H1 (cell line): ENCODE results near the gene UGT1A7. TPM values are rescaled to one million over a fixed set of nuclear protein-coding genes. Genes with fewer than 3 reads are reported as not detected.

ENCODE experiments used
- CTCF ChIA-PET: fragments of 300-600 bp; sonication (Branson Sonifier 250); formaldehyde crosslinking; loops from one replicate; lab custom pipeline; 2021; ENCODE audit not compliant: partially characterized antibody; lab: Charles Lee
- POLR2A ChIA-PET: fragments of 300-600 bp; sonication (Branson Sonifier 250); formaldehyde crosslinking; loops from one replicate; lab custom pipeline; 2021; ENCODE audit warnings: inconsistent platforms; ENCODE audit not compliant: partially characterized antibody; lab: Charles Lee
- DNase-seq, 2 experiments: peaks; one replicate each; pipeline versions ENCODE4 v3.0.0 to v3.0.0-alpha.2; 2010 to 2022; ENCODE audit warnings: low spot score in 2 of 2, low read depth in 1 of 2, mixed read lengths in 1 of 2
- FAIRE-seq: peaks from 2 replicates; lab custom pipeline; 2011; peaks lifted over from hg19 to GRCh38; lab: Jason Lieb, UNC
- H2AFZ ChIP-seq: 2 replicates; pipeline ENCODE4 v1.8.1; 2012; ENCODE audit warnings: low read length, inconsistent platforms
- H2AK5ac ChIP-seq: 2 replicates; pipeline ENCODE4 v1.6.1; 2013; ENCODE audit warnings: low read depth, low read length
- H2BK120ac ChIP-seq: replicated peaks from 2 replicates; pipeline ENCODE3; 2013; ENCODE audit warnings: low read depth, low read length, inconsistent platforms
- H2BK12ac ChIP-seq: 2 replicates; pipeline ENCODE4 v1.6.1; 2013; ENCODE audit warnings: low read depth, low read length
- H2BK15ac ChIP-seq: 2 replicates; pipeline ENCODE4 v1.6.1; 2013; ENCODE audit warnings: low read length
- H2BK20ac ChIP-seq: 2 replicates; pipeline ENCODE4 v1.6.1; 2013; ENCODE audit warnings: low read length
- H2BK5ac ChIP-seq: 2 replicates; pipeline ENCODE4 v1.6.1; 2013; ENCODE audit warnings: low read depth, low read length
- H3K14ac ChIP-seq: 2 replicates; pipeline ENCODE4 v1.6.1; 2013; ENCODE audit warnings: inconsistent platforms; ENCODE audit not compliant: insufficient read length
- H3K18ac ChIP-seq: 2 replicates; pipeline ENCODE4 v1.6.1; 2013; ENCODE audit warnings: low read length; ENCODE audit errors: extremely low read depth
- H3K23ac ChIP-seq: 2 replicates; pipeline ENCODE4 v1.6.1; 2013; ENCODE audit warnings: inconsistent platforms; ENCODE audit not compliant: insufficient read length
- H3K23me2 ChIP-seq: 2 replicates; pipeline ENCODE4 v1.6.1; 2013; ENCODE audit warnings: low read depth, low read length
- H3K27ac ChIP-seq: 2 replicates; pipeline ENCODE4 v1.6.1; 2011; ENCODE audit warnings: low read depth, low read length, inconsistent platforms
- H3K27me3 ChIP-seq, 4 experiments: replicated peaks in 1 of 4; 1 replicate in 1 of 4; 2 replicates in 3 of 4; pipeline versions ENCODE4 v1.6.1 to v1.8.1; 2011 to 2013; ENCODE audit warnings: low read length in 3 of 4, mild to moderate bottlenecking in 3 of 4, inconsistent platforms in 2 of 4, mixed read lengths in 2 of 4, moderate library complexity in 1 of 4; ENCODE audit not compliant: control insufficient read depth in 3 of 4, insufficient read depth in 3 of 4; ENCODE audit errors: extremely low read depth in 1 of 4
- H3K36me3 ChIP-seq, 4 experiments: 2 replicates each; pipeline versions ENCODE4 v1.6.1 to v1.8.1; 2011 to 2013; ENCODE audit warnings: mild to moderate bottlenecking in 4 of 4, low read length in 3 of 4, moderate library complexity in 2 of 4, control low read depth in 1 of 4, inconsistent platforms in 1 of 4; ENCODE audit not compliant: insufficient read depth in 4 of 4, control insufficient read depth in 2 of 4
- H3K4ac ChIP-seq: replicated peaks from 2 replicates; pipeline ENCODE3; 2013; ENCODE audit warnings: low read length, low read depth, mixed read lengths, inconsistent platforms; ENCODE audit not compliant: insufficient read length
- H3K4me1 ChIP-seq, 4 experiments: replicated peaks in 1 of 4; 1 replicate in 1 of 4; 2 replicates in 3 of 4; pipeline versions ENCODE4 v1.6.1 to v1.8.1; 2011 to 2013; ENCODE audit warnings: low read length in 3 of 4, inconsistent platforms in 2 of 4, mixed read lengths in 1 of 4; ENCODE audit not compliant: insufficient read depth in 4 of 4, control insufficient read depth in 3 of 4
- H3K4me2 ChIP-seq, 2 experiments: 2 replicates each; pipeline versions ENCODE4 v1.6.1 to v1.8.1; 2011 to 2013; ENCODE audit warnings: low read depth in 2 of 2, low read length in 2 of 2, control low read depth in 1 of 2, inconsistent platforms in 1 of 2, mild to moderate bottlenecking in 1 of 2; ENCODE audit not compliant: insufficient read depth in 1 of 2
- H3K4me3 ChIP-seq, 4 experiments: fragments of 200-600, 300-600 bp in 1 of 4; sonication (generic), shearing (Covaris generic), sonication (Bioruptor Twin) in 1 of 4; 2 replicates each; pipeline versions ENCODE4 v1.5.1 to v1.8.1; 2011 to 2016; ENCODE audit warnings: low read length in 4 of 4, low read depth in 3 of 4, control low read depth in 2 of 4, inconsistent platforms in 2 of 4, mild to moderate bottlenecking in 2 of 4, mixed read lengths in 1 of 4, moderate library complexity in 1 of 4; ENCODE audit not compliant: insufficient read depth in 2 of 4; ENCODE audit errors: extremely low read depth in 1 of 4
- H3K56ac ChIP-seq: replicated peaks from 2 replicates; pipeline ENCODE3; 2013; ENCODE audit warnings: low read depth, mild to moderate bottlenecking, mixed read lengths, low read length, inconsistent platforms; ENCODE audit not compliant: insufficient read length
- H3K79me1 ChIP-seq: 2 replicates; pipeline ENCODE4 v1.6.1; 2013; ENCODE audit warnings: low read depth, low read length, control low read depth
- H3K79me2 ChIP-seq, 2 experiments: 2 replicates each; pipeline versions ENCODE4 v1.6.1 to v1.8.1; 2012 to 2013; ENCODE audit warnings: low read length in 2 of 2, mild to moderate bottlenecking in 2 of 2, inconsistent platforms in 1 of 2; ENCODE audit not compliant: insufficient read depth in 2 of 2, control insufficient read depth in 1 of 2
- H3K9ac ChIP-seq, 4 experiments: replicated peaks in 1 of 4; 1 replicate in 1 of 4; 2 replicates in 3 of 4; pipeline versions ENCODE4 v1.6.1 to v1.8.1; 2011 to 2013; ENCODE audit warnings: low read depth in 3 of 4, low read length in 3 of 4, control low read depth in 2 of 4, mild to moderate bottlenecking in 2 of 4, moderate library complexity in 2 of 4, inconsistent platforms in 1 of 4; ENCODE audit errors: extremely low read depth in 1 of 4
- H3K9me3 ChIP-seq, 2 experiments: 2 replicates each; pipeline versions ENCODE4 v1.6.1 to v1.8.1; 2012 to 2013; ENCODE audit warnings: mild to moderate bottlenecking in 2 of 2, moderate library complexity in 2 of 2, control low read depth in 1 of 2, inconsistent platforms in 1 of 2, low read depth in 1 of 2, low read length in 1 of 2, mixed read lengths in 1 of 2; ENCODE audit not compliant: insufficient read depth in 2 of 2
- H4K20me1 ChIP-seq, 2 experiments: replicated peaks in 1 of 2; 2 replicates each; pipeline versions ENCODE3 to v1.8.1; 2011 to 2013; ENCODE audit warnings: inconsistent platforms in 2 of 2, low read length in 2 of 2, mild to moderate bottlenecking in 1 of 2; ENCODE audit not compliant: insufficient read depth in 2 of 2, control insufficient read depth in 1 of 2
- H4K5ac ChIP-seq: 2 replicates; pipeline ENCODE4 v1.6.1; 2013; ENCODE audit warnings: low read length, low read depth, mixed read lengths, inconsistent platforms; ENCODE audit not compliant: insufficient read length
- H4K8ac ChIP-seq: 2 replicates; pipeline ENCODE4 v1.8.0; 2013; ENCODE audit warnings: mild to moderate bottlenecking, moderate library complexity, low read length, inconsistent platforms; ENCODE audit not compliant: insufficient read depth; ENCODE audit errors: extremely low read depth
- H4K91ac ChIP-seq: replicated peaks from 2 replicates; pipeline ENCODE3; 2013; ENCODE audit warnings: low read length, mixed read lengths, inconsistent platforms; ENCODE audit not compliant: insufficient read length
- BACH1 ChIP-seq: IDR thresholded peaks from 2 replicates; pipeline ENCODE4 v1.6.1; 2012; ENCODE audit warnings: low read length, improper control_type of control experiment
- EGR1 ChIP-seq: IDR thresholded peaks from 2 replicates; pipeline ENCODE4 v1.6.1; 2011; ENCODE audit warnings: low read depth, low read length, borderline replicate concordance
- KDM4A ChIP-seq: IDR thresholded peaks from one replicate; pipeline ENCODE4 v1.7.1; 2012; ENCODE audit warnings: low read depth, mild to moderate bottlenecking, moderate library complexity, low read length, inconsistent platforms; ENCODE audit not compliant: severe bottlenecking
- WGBS, 2 experiments: shearing (Covaris generic) in 1 of 2; methylation state at CpG; one replicate each; pipeline versions ENCODE4 v1.1.6 to v1.1.7; 2013 to 2015; ENCODE audit warnings: low lambda C conversion rate in 2 of 2, mixed read lengths in 2 of 2, inconsistent platforms in 1 of 2, low coverage in 1 of 2, missing lambda C conversion rate in 1 of 2; ENCODE audit not compliant: insufficient replicate concordance in 2 of 2, insufficient coverage in 1 of 2, insufficient read length in 1 of 2; ENCODE audit errors: extremely low coverage in 1 of 2, missing lambda C conversion rate in 1 of 2; 5-methylcytosine and 5-hydroxymethylcytosine counted together
- polyA plus RNA-seq, 7 experiments: library from polyadenylated mRNA; depleted of rRNA in 3 of 7; stranded (reverse) in 5 of 7; unstranded in 2 of 7; fragments of >200 nt in 5 of 7; fragments of 200-250 nt in 2 of 7; gene quantifications; 1 replicate in 5 of 7; 2 replicates in 1 of 7; 4 replicates in 1 of 7; pipeline versions ENCODE4 v1.2.1 to v1.2.3, GENCODE V29; 2011 to 2013; ENCODE audit warnings: missing spikeins in 2 of 7, mixed read lengths in 2 of 7
- total RNA-seq: library from RNA; stranded (reverse); fragmentation: NEBNext Ultra II Directional; extraction: Animal tissue kit (Norgen Biotek cat#: 25700); gene quantifications from 2 replicates; pipeline ENCODE4 v1.2.1, GENCODE V29; 2021

UGT1A7 gene
- total and polyA plus RNA-seq, 2 of the 8 experiments (the other 6 are each of a cell fraction or from before 2014, with no cell fraction given): not detected

DNA sequence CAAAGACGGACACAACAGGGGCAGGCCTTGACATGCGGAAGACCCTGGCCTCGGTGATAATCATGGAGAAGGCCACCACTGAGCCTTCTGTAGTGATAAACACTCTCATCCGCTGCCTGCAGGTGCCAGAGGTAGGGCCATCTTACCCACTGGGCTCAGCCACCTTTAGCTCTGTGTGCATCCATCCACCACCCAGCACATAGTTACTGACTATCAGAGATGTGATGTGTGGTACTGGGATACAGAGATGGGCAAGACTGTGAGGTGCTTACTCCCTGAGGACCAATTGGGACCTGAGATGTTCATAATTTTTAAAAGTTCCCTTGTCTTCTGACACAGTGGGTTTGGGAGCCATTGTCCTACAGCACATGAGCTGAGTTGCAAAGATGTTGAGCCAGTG is 98.0 kb downstream of the UGT1A7 start:
- Histone ChIP-seq H3K56ac (no peak overlapping the region), H3K4ac (no peak overlapping the region), H3K4me3 (no peak overlapping the region), H3K79me2 (no peaks in the 10 kb centered on the region), H3K79me1 (no peaks in the 10 kb centered on the region), H3K9me3 (peaks cover 9 to 13% of the 10 kb centered on the region in 2 experiments; a peak in 3 of 4 replicates), H2BK15ac (no peak overlapping the region), H2AFZ (no peak overlapping the region), H3K23me2 (no peaks in the 10 kb centered on the region; the same call in 1 of the 2 replicates), H3K27ac (no peak overlapping the region), H3K14ac (no peak overlapping the region), H3K18ac (no peak overlapping the region), H4K20me1 (no peaks in the 10 kb centered on the region), H3K36me3 (no peaks in the 10 kb centered on the region), H3K27me3 (no peaks in the 10 kb centered on the region), H2BK12ac (no peak overlapping the region), H3K23ac (no peak overlapping the region), H4K8ac (no peak overlapping the region), H4K91ac (no peak overlapping the region), H3K4me2 (no peak overlapping the region), H2BK120ac (no peak overlapping the region), H2BK20ac (no peak overlapping the region), H3K4me1 (no peaks in the 10 kb centered on the region), H2BK5ac (no peak overlapping the region), H3K9ac (no peak overlapping the region), H2AK5ac (no peak overlapping the region), H4K5ac (no peak overlapping the region)
- DNase-seq (no peak), FAIRE-seq (no peak)
- ChIA-PET POLR2A (no interaction called here), CTCF (interaction anchor here (0.7 kb wide), 1 partner anchor 43 kb away, joined by 3 read pairs; no protein-coding TSS in a partner anchor)
- WGBS, 2 experiments: 96% methylated on average over 4 of the region's 4 CpGs; no CpG with 5 or more reads in 1 of the 2 experiments
- no peak for TF ChIP-seq KDM4A
- no peak for TF ChIP-seq EGR1
- no peak for TF ChIP-seq BACH1
